Ovary (tissue), 9 donors: ENCODE results near the gene KIF13A. TPM values are rescaled to one million over a fixed set of nuclear protein-coding genes. Genes with fewer than 3 reads are reported as not detected.
"Not testable (repeated sequence)": the region's sequence is repeated elsewhere in the genome, so short reads cannot be mapped to it uniquely, and the experiment has no call there.

Source experiments
- DNase-seq, 5 donors: peaks; one replicate each; pipeline ENCODE4 v3.0.0-alpha.2; 2019 to 2020
- H3K27ac ChIP-seq, 2 donors: fragments of 200-600 bp; one replicate each; pipeline versions ENCODE4 v1.5.1 to v1.8.0; 2019 to 2022
- H3K27me3 ChIP-seq: fragments of 200-600 bp; one replicate; pipeline ENCODE4 v1.8.0; 2022
- H3K36me3 ChIP-seq: fragments of 200-600 bp; sonication (generic); one replicate; pipeline ENCODE4 v1.5.1; 2019
- H3K4me1 ChIP-seq: one replicate; pipeline ENCODE4 v1.8.1; 2013; ENCODE audit warnings: mild to moderate bottlenecking, moderate library complexity; ENCODE audit not compliant: insufficient read depth
- H3K4me3 ChIP-seq: fragments of 200-600 bp; sonication (generic); one replicate; pipeline ENCODE4 v1.5.1; 2017
- H3K9me3 ChIP-seq, 2 donors: fragments of 200-600 bp in 1 of 2; sonication (generic) in 1 of 2; one replicate each; pipeline versions ENCODE4 v1.5.1 to v1.8.1; 2013 to 2019; ENCODE audit warnings: mild to moderate bottlenecking in 1 of 2, moderate library complexity in 1 of 2
- EP300 ChIP-seq: sonication (generic); formaldehyde crosslinking; IDR thresholded peaks from one replicate; pipeline ENCODE4 v1.6.1; 2017; ENCODE audit warnings: antibody characterized with exemption
- POLR2A ChIP-seq: fragments of 450-650 bp; IDR thresholded peaks from one replicate; pipeline ENCODE4 v1.6.1; 2017; ENCODE audit warnings: antibody characterized with exemption, mild to moderate bottlenecking, moderate library complexity
- WGBS, 3 donors: extraction: QIAGEN DNeasy Blood & Tissue Kit in 1 of 3; methylation state at CpG; one replicate each; pipeline versions ENCODE4 v1.1.5 to v1.1.7; 2013 to 2017; 5-methylcytosine and 5-hydroxymethylcytosine counted together
- intact Hi-C, 4 donors: fragments of 100-400 bp; cut with DNase I; formaldehyde crosslinking; loops; one replicate each; pipeline versions ENCODE4 v1.11.0 to v1.15.1; 2022 to 2023
- polyA plus RNA-seq, 2 donors: library from polyadenylated mRNA; stranded (reverse); fragments of 200-250 nt in 1 of 2; fragments of 350-450 nt in 1 of 2; fragmentation: Illumina TruSeq in 1 of 2; extraction: RNeasy Lipid Tissue Mini Kit (QIAGEN cat#74804) in 1 of 2; gene quantifications; one replicate each; pipeline ENCODE4 v1.2.3, GENCODE V29; 2013 to 2014
- total RNA-seq, 7 donors: library from RNA; depleted of rRNA in 2 of 7; stranded (reverse); fragments of >200 nt in 2 of 7; fragmentation: NEBNext Ultra II Directional in 3 of 7; extraction: Animal tissue kit (Norgen Biotek cat#: 25700) in 3 of 7; gene quantifications; one replicate each; pipeline versions ENCODE4 v1.1.0 to v1.2.4, GENCODE V29; 2016 to 2023
- TF ChIP-seq, protein P1 (sequence below), 3 donors: fragments of 450-650 bp in 2 of 3; fragments of 200-600 bp in 1 of 3; IDR thresholded peaks; one replicate each; pipeline versions ENCODE4 v1.5.1 to v1.8.0; 2016 to 2022; ENCODE audit warnings: antibody characterized with exemption in 3 of 3, mild to moderate bottlenecking in 1 of 3
- donor health status: DM: no; HTN: no; CAD: no; lungs with moderate emphysema.
- donor health status: DM: no; HTN: no; CAD: no.
- donor health status: Bipolar disorder and iron deficiency.
- donor health status: DM: yes; HTN: yes; CAD: no.
- donor health status: DM: no; HTN: no; CAD: no.
- donor health status: DM: yes; HTN: yes; CAD: no.

Gene KIF13A
- total and polyA plus RNA-seq, 9 donors: 18.4 to 44.4 (median 38.0) TPM

- Histone ChIP-seq H3K4me1 (peaks cover 11% of the 10 kb centered on the region), H3K27ac (no peak overlapping the region)
These were observed 30.3 kb downstream of the KIF13A start for GRCh38 chr6:17957086-17957485.

GRCh38 chr6:17950095-17950494, 37.3 kb downstream of the KIF13A start:
- no peak overlapping the region for H3K4me3 ChIP-seq
- H3K9me3 ChIP-seq: no peaks in the 10 kb centered on the region
- TF ChIP-seq POLR2A (no peak), EP300 (no peak)
- TF ChIP-seq, protein P1, sequence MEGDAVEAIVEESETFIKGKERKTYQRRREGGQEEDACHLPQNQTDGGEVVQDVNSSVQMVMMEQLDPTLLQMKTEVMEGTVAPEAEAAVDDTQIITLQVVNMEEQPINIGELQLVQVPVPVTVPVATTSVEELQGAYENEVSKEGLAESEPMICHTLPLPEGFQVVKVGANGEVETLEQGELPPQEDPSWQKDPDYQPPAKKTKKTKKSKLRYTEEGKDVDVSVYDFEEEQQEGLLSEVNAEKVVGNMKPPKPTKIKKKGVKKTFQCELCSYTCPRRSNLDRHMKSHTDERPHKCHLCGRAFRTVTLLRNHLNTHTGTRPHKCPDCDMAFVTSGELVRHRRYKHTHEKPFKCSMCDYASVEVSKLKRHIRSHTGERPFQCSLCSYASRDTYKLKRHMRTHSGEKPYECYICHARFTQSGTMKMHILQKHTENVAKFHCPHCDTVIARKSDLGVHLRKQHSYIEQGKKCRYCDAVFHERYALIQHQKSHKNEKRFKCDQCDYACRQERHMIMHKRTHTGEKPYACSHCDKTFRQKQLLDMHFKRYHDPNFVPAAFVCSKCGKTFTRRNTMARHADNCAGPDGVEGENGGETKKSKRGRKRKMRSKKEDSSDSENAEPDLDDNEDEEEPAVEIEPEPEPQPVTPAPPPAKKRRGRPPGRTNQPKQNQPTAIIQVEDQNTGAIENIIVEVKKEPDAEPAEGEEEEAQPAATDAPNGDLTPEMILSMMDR (IDR thresholded peaks at IDR 0.05): no peak
- intact Hi-C loops: no loop called here
- H3K27me3 ChIP-seq: no peaks in the 10 kb centered on the region
- no peaks in the 10 kb centered on the region for H3K36me3 ChIP-seq
- DNase-seq: no peak
- H3K27ac ChIP-seq: no peak overlapping the region
- no peaks in the 10 kb centered on the region for H3K4me1 ChIP-seq

More at GRCh38 chr6:17957086-17957485, 30.3 kb downstream of the KIF13A start:
- Histone ChIP-seq H3K36me3 (no peaks in the 10 kb centered on the region), H3K4me3 (no peak overlapping the region), H3K27me3 (no peaks in the 10 kb centered on the region), H3K9me3 (no peaks in the 10 kb centered on the region)
- DNase-seq: no peak
- 78 to 90% (median 83%) methylated on average over 5 of the region's 5 CpGs for WGBS, 3 donors
- intact Hi-C loops: no loop called here
- TF ChIP-seq, protein P1 (IDR thresholded peaks at IDR 0.05): no peak
- TF ChIP-seq EP300: no peak
- no peak for TF ChIP-seq POLR2A

- Histone ChIP-seq H3K27me3 (no peaks in the 10 kb centered on the region), H3K4me1 (peaks cover 2% of the 10 kb centered on the region), H3K27ac (no peak overlapping the region), H3K36me3 (no peaks in the 10 kb centered on the region), H3K4me3 (no peak overlapping the region), H3K9me3 (no peaks in the 10 kb centered on the region)
- no peak for DNase-seq
- WGBS, 3 donors: 91 to 96% (median 96%) methylated on average over 2 of the region's 2 CpGs
- intact Hi-C loops: no loop called here
- TF ChIP-seq, protein P1 (IDR thresholded peaks at IDR 0.05): no peak
- TF ChIP-seq POLR2A (no peak), EP300 (no peak)
These were observed 38.3 kb downstream of the KIF13A start for GRCh38 chr6:17949168-17949567.

DNA sequence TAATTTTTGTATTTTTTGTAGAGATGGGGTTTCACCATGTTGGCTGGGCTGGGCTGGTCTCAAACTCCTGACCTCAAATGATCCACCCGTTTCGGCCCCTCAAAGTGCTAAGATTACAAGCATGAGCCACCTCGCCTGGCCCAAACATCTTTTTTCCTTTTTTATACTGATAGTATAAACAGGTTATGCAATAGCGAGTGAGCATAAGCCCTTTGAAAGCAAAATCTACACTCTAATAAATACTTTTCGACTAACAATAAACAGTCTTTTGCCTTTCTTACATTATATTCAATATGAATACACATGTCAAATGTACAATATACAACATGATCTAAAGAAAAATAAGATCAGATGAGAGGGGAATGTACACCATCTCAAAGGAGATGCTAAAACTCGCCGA, 38.7 kb downstream of the KIF13A start:
- no peak overlapping the region for H3K27ac ChIP-seq
- H3K27me3 ChIP-seq: no peaks in the 10 kb centered on the region
- TF ChIP-seq, protein P1 (IDR thresholded peaks at IDR 0.05): no peak
- TF ChIP-seq EP300 (no peak), POLR2A (no peak)
- H3K9me3 ChIP-seq: no peaks in the 10 kb centered on the region
- H3K4me3 ChIP-seq: no peak overlapping the region
- DNase-seq: no peak
- WGBS, 3 donors: 81 to 83% (median 81%) methylated on average over 7 of the region's 7 CpGs
- H3K36me3 ChIP-seq: no peaks in the 10 kb centered on the region
- intact Hi-C loops: no loop called here
- H3K4me1 ChIP-seq: peaks cover 2% of the 10 kb centered on the region

- H3K9me3 ChIP-seq, intact Hi-C loops, H3K4me1 ChIP-seq, H3K36me3 ChIP-seq, DNase-seq, H3K27ac ChIP-seq, H3K27me3 ChIP-seq, H3K4me3 ChIP-seq: not testable (repeated sequence)
- WGBS, 3 donors: 95 to 99% (median 96%) methylated on average over 7 of the region's 7 CpGs
These were observed 39.9 kb downstream of the KIF13A start for GRCh38 chr6:17947574-17947973.
